Gastroesophageal sphincter (tissue), 4 donors: ENCODE data around the gene PUS1. TPM values are rescaled to one million over a fixed set of nuclear protein-coding genes. Genes with fewer than 3 reads are reported as not detected.

Source experiments
- ATAC-seq: fragments of 150-250 bp; one replicate; pipeline ENCODE4 v1.9.1; 2016; ENCODE audit warnings: mild to moderate bottlenecking, moderate library complexity
- H3K27ac ChIP-seq, 4 donors: fragments of 200-600 bp; sonication (generic) in 3 of 4; 1 replicate in 3 of 4; 2 replicates in 1 of 4; pipeline ENCODE4 v1.5.1; 2016 to 2019
- H3K27me3 ChIP-seq: fragments of 200-600 bp; sonication (generic); one replicate; pipeline ENCODE4 v1.5.1; 2019
- H3K36me3 ChIP-seq, 2 donors: fragments of 200-600 bp; sonication (generic); one replicate each; pipeline ENCODE4 v1.5.1; 2019; ENCODE audit warnings: control low read depth in 1 of 2
- H3K4me1 ChIP-seq, 3 donors: fragments of 200-600 bp; sonication (generic); 1 replicate in 2 of 3; 2 replicates in 1 of 3; pipeline ENCODE4 v1.5.1; 2016 to 2019; ENCODE audit warnings: control low read depth in 2 of 3
- H3K4me3 ChIP-seq, 2 donors: fragments of 200-600 bp; sonication (generic); one replicate each; pipeline ENCODE4 v1.5.1; 2019; ENCODE audit warnings: mild to moderate bottlenecking in 1 of 2, moderate library complexity in 1 of 2
- H3K9me3 ChIP-seq, 3 donors: fragments of 200-600 bp; sonication (generic); one replicate each; pipeline ENCODE4 v1.5.1; 2017 to 2019; ENCODE audit warnings: control low read depth in 2 of 3
- EP300 ChIP-seq: sonication (generic); formaldehyde crosslinking; IDR thresholded peaks from one replicate; pipeline ENCODE4 v1.6.1; 2017; ENCODE audit warnings: antibody characterized with exemption, mild to moderate bottlenecking
- POLR2A ChIP-seq, 2 donors: fragments of 450-650 bp; IDR thresholded peaks; one replicate each; pipeline ENCODE4 v1.6.1; 2017; ENCODE audit warnings: antibody characterized with exemption in 2 of 2, mild to moderate bottlenecking in 2 of 2, moderate library complexity in 1 of 2
- POLR2AphosphoS5 ChIP-seq: sonication (generic); formaldehyde crosslinking; IDR thresholded peaks from one replicate; pipeline ENCODE4 v1.6.1; 2017; ENCODE audit warnings: antibody characterized with exemption
- WGBS, 2 donors: methylation state at CpG; one replicate each; pipeline ENCODE4 v1.1.5; 2018; ENCODE audit warnings: low coverage in 1 of 2; 5-methylcytosine and 5-hydroxymethylcytosine counted together
- total RNA-seq, 4 donors: library from RNA; depleted of rRNA; stranded (reverse); fragments of >200 nt; gene quantifications; one replicate each; pipeline ENCODE4 v1.1.0, GENCODE V29; 2016
- TF ChIP-seq, protein P1 (sequence below), 4 experiments: fragments of 200-600 bp in 2 of 4; fragments of 450-650 bp in 2 of 4; sonication (generic) in 1 of 4; IDR thresholded peaks; one replicate each; pipeline ENCODE4 v1.5.1; 2017 to 2019; ENCODE audit warnings: antibody characterized with exemption in 4 of 4, mild to moderate bottlenecking in 2 of 4, moderate library complexity in 2 of 4

PUS1 gene
- total RNA-seq, 4 donors from 2014 or later, result 7.2 to 28.2 (median 13.1) TPM

DNA sequence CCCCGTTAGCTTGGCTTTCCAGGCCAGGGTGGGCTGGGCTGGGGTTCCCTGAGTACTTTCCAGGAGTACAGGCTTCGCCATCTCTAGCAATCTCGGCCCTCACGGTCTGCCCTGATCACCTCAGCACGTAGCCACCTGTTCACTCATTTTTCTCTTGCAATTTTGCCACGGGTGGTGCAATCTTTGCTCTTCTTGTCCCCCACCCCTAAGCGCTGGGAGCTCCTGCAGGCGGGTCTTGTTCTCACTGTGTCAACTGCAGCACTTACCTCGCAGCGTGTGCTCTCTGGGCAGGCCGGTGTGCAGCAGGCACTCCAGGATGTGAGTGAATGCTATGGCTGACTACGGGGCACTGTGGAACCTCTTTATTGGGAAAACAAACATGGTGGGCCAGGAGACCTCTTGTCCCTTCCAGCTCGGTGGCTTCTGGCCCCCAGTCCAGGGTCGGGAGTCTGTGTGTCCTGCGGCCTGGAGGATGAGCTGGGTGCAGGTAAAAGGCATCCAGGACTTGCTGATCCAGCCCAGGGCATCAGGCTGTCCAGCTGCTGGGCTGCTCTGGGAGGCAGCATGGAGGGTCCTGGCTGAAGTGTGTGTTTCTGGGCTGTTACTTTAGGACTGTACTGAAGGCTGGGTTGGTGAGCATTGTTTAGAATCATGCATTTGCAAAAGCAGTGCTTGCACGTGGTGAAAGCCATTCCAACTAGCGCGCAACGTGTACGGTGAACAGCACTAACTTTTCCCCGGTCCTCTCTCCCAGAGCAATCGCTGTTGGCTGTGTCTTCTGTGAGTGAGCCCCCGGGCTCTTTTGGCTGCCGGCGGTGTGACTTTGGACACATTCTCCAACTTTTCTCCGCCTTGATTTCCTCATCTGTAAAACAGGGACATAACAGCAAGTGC, 36.1 kb upstream of the PUS1 start:
- Histone ChIP-seq H3K9me3 (no peaks in the 10 kb centered on the region), H3K27me3 (no peaks in the 10 kb centered on the region), H3K4me1 (peaks cover 0 to 33% (median 13%) of the 10 kb centered on the region in 3 donors), H3K36me3 (peaks cover 0 to 3% of the 10 kb centered on the region in 2 donors), H3K27ac (peak overlapping the region in 3 of 4 donors; percentile 94 to 97 (median 96)), H3K4me3 (no peak overlapping the region)
- 63 to 86% methylated on average over 8 to 11 of the region's 26 CpGs for WGBS, 2 donors
- TF ChIP-seq EP300, result no peak
- TF ChIP-seq POLR2A (IDR thresholded peaks at IDR 0.05), result no peak
- TF ChIP-seq, protein P1, sequence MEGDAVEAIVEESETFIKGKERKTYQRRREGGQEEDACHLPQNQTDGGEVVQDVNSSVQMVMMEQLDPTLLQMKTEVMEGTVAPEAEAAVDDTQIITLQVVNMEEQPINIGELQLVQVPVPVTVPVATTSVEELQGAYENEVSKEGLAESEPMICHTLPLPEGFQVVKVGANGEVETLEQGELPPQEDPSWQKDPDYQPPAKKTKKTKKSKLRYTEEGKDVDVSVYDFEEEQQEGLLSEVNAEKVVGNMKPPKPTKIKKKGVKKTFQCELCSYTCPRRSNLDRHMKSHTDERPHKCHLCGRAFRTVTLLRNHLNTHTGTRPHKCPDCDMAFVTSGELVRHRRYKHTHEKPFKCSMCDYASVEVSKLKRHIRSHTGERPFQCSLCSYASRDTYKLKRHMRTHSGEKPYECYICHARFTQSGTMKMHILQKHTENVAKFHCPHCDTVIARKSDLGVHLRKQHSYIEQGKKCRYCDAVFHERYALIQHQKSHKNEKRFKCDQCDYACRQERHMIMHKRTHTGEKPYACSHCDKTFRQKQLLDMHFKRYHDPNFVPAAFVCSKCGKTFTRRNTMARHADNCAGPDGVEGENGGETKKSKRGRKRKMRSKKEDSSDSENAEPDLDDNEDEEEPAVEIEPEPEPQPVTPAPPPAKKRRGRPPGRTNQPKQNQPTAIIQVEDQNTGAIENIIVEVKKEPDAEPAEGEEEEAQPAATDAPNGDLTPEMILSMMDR (IDR thresholded peaks at IDR 0.05), result no peak
- no peak for TF ChIP-seq POLR2AphosphoS5
- no peak for ATAC-seq

DNA sequence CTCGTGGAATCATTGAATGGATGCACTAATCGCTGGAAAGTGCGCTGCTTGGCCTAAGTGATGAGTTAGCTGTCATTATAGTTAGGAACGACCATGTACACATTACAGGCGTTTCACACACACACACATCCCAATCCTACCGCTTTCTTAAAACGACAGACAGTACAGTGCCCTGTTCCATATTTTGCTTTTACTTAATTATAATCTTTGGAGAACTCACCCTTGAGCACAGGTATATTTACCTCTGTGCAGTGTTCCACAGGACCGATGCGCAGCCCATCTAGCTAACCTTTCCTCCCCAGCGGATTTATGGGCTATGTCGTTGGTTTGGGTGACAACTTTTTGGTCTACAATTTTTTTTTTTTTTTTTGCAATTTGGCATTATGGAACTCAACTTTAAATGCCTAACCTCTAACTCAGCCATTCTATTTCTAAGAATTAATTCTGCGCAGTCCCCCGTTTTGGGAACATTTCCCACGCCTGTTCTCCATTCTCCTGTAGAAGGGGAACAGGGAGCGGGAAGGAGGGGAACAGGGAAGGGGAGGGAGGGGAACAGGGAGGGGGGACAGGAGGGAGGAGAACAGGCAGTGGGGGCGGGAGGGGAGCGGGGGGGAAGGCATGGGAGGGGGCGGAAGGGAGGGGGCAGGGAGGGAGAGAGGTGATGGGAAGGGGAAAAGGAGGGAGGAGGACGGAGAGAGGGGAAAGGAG, 35.3 kb upstream of the PUS1 start:
- peak overlapping the region in 3 of 4 donors; percentile 94 to 97 (median 96) for H3K27ac ChIP-seq
- ATAC-seq, result peak; percentile 1

DNA sequence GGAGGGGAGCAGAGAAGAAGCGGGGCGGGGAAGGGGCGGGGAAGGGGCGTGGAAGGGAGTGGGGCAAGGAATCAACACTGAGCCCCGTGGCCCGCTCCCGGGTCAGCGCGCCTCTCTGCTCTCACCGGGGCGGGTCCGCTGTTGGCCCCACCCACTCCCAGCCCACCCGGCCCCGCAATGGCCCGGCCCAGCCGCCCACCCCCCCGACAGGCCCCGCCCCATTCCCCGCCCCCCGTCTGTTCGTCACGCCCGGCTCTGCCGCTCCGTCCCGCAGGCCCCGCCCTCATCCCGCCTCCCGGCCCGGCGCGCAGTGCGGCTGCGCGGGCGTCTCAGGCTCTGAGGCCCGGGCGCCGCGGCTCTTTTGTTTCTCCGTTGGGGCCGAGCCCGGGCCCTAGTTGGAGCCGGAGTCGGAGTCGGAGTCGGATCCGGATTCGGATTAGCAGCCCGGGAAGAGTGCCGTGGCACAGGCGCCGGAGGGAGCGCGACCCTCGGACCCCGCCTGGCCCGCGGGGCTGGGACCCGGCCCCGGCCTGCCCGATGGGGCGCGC, 34.7 kb upstream of the PUS1 start, which contains the start of gene ULK1:
Gene ULK1 (plus strand): TSS at position 310 of the 548 bp plus-strand sequence. CDS start 380 bp downstream, outside the sequence.
- Histone ChIP-seq H3K9me3 (no peaks in the 10 kb centered on the region), H3K27ac (peak within 1 kb of the TSS; percentile 94 to 97 (median 96)), H3K4me3 (peak within 1 kb of the TSS; percentile 54 to 89), H3K27me3 (no peaks in the 10 kb centered on the region), H3K36me3 (peaks cover 0 to 17% of the 10 kb centered on the region in 2 donors), H3K4me1 (peaks cover 0 to 48% (median 13%) of the 10 kb centered on the region in 3 donors)
- WGBS, 2 donors, result 2% methylated on average over 12 of the region's 64 CpGs; no CpG with 5 or more reads in 1 of the 2 donors
- TF ChIP-seq POLR2A (IDR thresholded peaks at IDR 0.05), result peak; percentile 92 to 97
- TF ChIP-seq, protein P1 (IDR thresholded peaks at IDR 0.05), result no peak
- peak; percentile 82 for TF ChIP-seq POLR2AphosphoS5
- ATAC-seq, result peak; percentile 73

More for the DNA sequence above, 35.3 kb upstream of the PUS1 start:
- Histone ChIP-seq H3K36me3 (peaks cover 0 to 11% of the 10 kb centered on the region in 2 donors), H3K4me3 (peak overlapping the region; percentile 54 to 89), H3K4me1 (peaks cover 0 to 42% (median 13%) of the 10 kb centered on the region in 3 donors), H3K9me3 (no peaks in the 10 kb centered on the region), H3K27me3 (no peaks in the 10 kb centered on the region)
- 40 to 59% methylated on average over 11 to 15 of the region's 19 CpGs for WGBS, 2 donors
- TF ChIP-seq POLR2A (IDR thresholded peaks at IDR 0.05), result no peak
- TF ChIP-seq POLR2AphosphoS5, result peak; percentile 27

DNA sequence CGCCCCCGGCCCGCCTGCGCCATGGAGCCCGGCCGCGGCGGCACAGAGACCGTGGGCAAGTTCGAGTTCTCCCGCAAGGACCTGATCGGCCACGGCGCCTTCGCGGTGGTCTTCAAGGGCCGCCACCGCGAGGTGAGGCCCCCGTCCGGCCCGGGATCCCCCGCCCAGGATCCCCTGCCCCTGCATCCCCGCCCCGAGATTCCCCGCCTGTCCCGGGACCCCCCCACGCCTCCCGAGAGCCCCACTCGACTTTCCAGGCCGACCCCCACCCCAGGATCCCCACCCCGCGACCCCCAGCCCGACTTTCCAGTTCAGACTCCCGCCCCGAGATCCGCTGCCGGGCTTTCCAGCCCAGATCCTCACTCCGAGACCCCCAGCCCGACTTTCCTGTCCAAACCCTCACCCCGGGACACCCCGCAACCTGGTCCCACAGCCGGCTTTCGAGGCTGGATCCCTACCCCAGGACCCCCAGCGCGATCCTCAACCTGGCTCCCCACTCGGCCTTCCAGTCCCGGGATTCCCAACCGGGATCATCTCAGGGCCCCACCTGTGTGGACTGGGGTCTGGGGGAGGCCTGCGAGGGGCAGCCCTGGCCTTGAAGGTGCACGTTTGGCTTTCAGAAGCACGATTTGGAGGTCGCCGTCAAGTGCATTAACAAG, 34.0 kb upstream of the PUS1 start:
- Histone ChIP-seq H3K9me3 (no peaks in the 10 kb centered on the region), H3K4me1 (peaks cover 0 to 55% (median 13%) of the 10 kb centered on the region in 3 donors), H3K27ac (peak overlapping the region; percentile 94 to 97 (median 96)), H3K4me3 (peak overlapping the region; percentile 54 to 89), H3K36me3 (peaks cover 0 to 22% of the 10 kb centered on the region in 2 donors), H3K27me3 (no peaks in the 10 kb centered on the region)
- 0% methylated on average over 10 of the region's 54 CpGs; no CpG with 5 or more reads in 1 of the 2 donors for WGBS, 2 donors
- ATAC-seq, result no peak
- no peak for TF ChIP-seq POLR2A (IDR thresholded peaks at IDR 0.05)
- TF ChIP-seq EP300, result no peak
- TF ChIP-seq, protein P1 (IDR thresholded peaks at IDR 0.05), result no peak
- no peak for TF ChIP-seq POLR2AphosphoS5
